Mucosa of stomach (tissue), 1 donor: ENCODE data around the gene LLCFC1.

ENCODE experiments used
- H3K27me3 ChIP-seq: one replicate; pipeline ENCODE4 v1.7.0; 2013; ENCODE audit warnings: mild to moderate bottlenecking, low read length; ENCODE audit not compliant: control insufficient read depth, insufficient read depth
- H3K36me3 ChIP-seq: one replicate; pipeline ENCODE4 v1.7.0; 2013; ENCODE audit warnings: low read length; ENCODE audit not compliant: control insufficient read depth, insufficient read depth
- H3K4me1 ChIP-seq: one replicate; pipeline ENCODE4 v1.7.0; 2013; ENCODE audit warnings: mild to moderate bottlenecking, low read length; ENCODE audit not compliant: control insufficient read depth, insufficient read depth
- H3K4me3 ChIP-seq: one replicate; pipeline ENCODE4 v1.7.0; 2013; ENCODE audit warnings: low read length
- H3K9ac ChIP-seq: one replicate; pipeline ENCODE4 v1.7.0; 2013; ENCODE audit warnings: mild to moderate bottlenecking, low read length, moderate library complexity
- H3K9me3 ChIP-seq: one replicate; pipeline ENCODE4 v1.7.0; 2013; ENCODE audit warnings: mild to moderate bottlenecking, low read length, moderate library complexity; ENCODE audit not compliant: control insufficient read depth
- donor health status: Pancreatic carcinoma.

LLCFC1 gene

GRCh38 chr7:142950235-142950634 is 11.0 kb downstream of the LLCFC1 start:
- no peak overlapping the region for H3K9ac ChIP-seq
- H3K4me3 ChIP-seq: no peak overlapping the region
- H3K36me3 ChIP-seq: no peaks in the 10 kb centered on the region
- peaks cover 6% of the 10 kb centered on the region for H3K27me3 ChIP-seq
- H3K4me1 ChIP-seq: no peaks in the 10 kb centered on the region
- no peaks in the 10 kb centered on the region for H3K9me3 ChIP-seq

GRCh38 chr7:142954680-142955268 is 15.5 kb downstream of the LLCFC1 start:
- Histone ChIP-seq H3K9ac (no peak overlapping the region), H3K27me3 (no peaks in the 10 kb centered on the region), H3K36me3 (no peaks in the 10 kb centered on the region), H3K9me3 (no peaks in the 10 kb centered on the region), H3K4me1 (peaks cover 12% of the 10 kb centered on the region), H3K4me3 (no peak overlapping the region)

- Histone ChIP-seq H3K36me3 (no peaks in the 10 kb centered on the region), H3K27me3 (no peaks in the 10 kb centered on the region), H3K4me1 (peaks cover 12% of the 10 kb centered on the region), H3K9me3 (no peaks in the 10 kb centered on the region), H3K9ac (no peak overlapping the region), H3K4me3 (no peak overlapping the region)
Observed at GRCh38 chr7:142956951-142957623, 17.8 kb downstream of the LLCFC1 start.

- Histone ChIP-seq H3K9ac (no peak overlapping the region), H3K27me3 (no peaks in the 10 kb centered on the region), H3K4me1 (peaks cover 12% of the 10 kb centered on the region), H3K9me3 (no peaks in the 10 kb centered on the region), H3K4me3 (no peak overlapping the region), H3K36me3 (no peaks in the 10 kb centered on the region)
Observed at GRCh38 chr7:142957723-142958122, 18.4 kb downstream of the LLCFC1 start.

- H3K9ac ChIP-seq: no peak overlapping the region
- no peaks in the 10 kb centered on the region for H3K27me3 ChIP-seq
- H3K4me1 ChIP-seq: peaks cover 12% of the 10 kb centered on the region
- no peak overlapping the region for H3K4me3 ChIP-seq
- no peaks in the 10 kb centered on the region for H3K9me3 ChIP-seq
- H3K36me3 ChIP-seq: no peaks in the 10 kb centered on the region
Observed at GRCh38 chr7:142959202-142959601, 19.9 kb downstream of the LLCFC1 start.

GRCh38 chr7:142960955-142961512 is 21.8 kb downstream of the LLCFC1 start:
- Histone ChIP-seq H3K9me3 (no peaks in the 10 kb centered on the region), H3K4me3 (no peak overlapping the region), H3K4me1 (peaks cover 12% of the 10 kb centered on the region), H3K9ac (no peak overlapping the region), H3K27me3 (no peaks in the 10 kb centered on the region), H3K36me3 (no peaks in the 10 kb centered on the region)

- H3K9ac ChIP-seq: no peak overlapping the region
- no peaks in the 10 kb centered on the region for H3K27me3 ChIP-seq
- H3K9me3 ChIP-seq: no peaks in the 10 kb centered on the region
- H3K36me3 ChIP-seq: no peaks in the 10 kb centered on the region
- H3K4me3 ChIP-seq: no peak overlapping the region
- H3K4me1 ChIP-seq: peaks cover 12% of the 10 kb centered on the region
Observed at GRCh38 chr7:142961595-142961972, 22.3 kb downstream of the LLCFC1 start.

- no peaks in the 10 kb centered on the region for H3K27me3 ChIP-seq
- no peak within 1 kb of the TSS for H3K4me3 ChIP-seq
- H3K9me3 ChIP-seq: no peaks in the 10 kb centered on the region
- H3K36me3 ChIP-seq: no peaks in the 10 kb centered on the region
- H3K4me1 ChIP-seq: peaks cover 7% of the 10 kb centered on the region
- H3K9ac ChIP-seq: no peak within 1 kb of the TSS
Observed at GRCh38 chr7:142961973-142962926, 23.0 kb downstream of the LLCFC1 start, which contains the start of gene KEL. Gene KEL, minus strand, starts transcription at chr7:142962363. Its CDS starts 157 bp downstream, at chr7:142962206.

- no peaks in the 10 kb centered on the region for H3K36me3 ChIP-seq
- H3K4me3 ChIP-seq: no peak overlapping the region
- no peak overlapping the region for H3K9ac ChIP-seq
- no peaks in the 10 kb centered on the region for H3K9me3 ChIP-seq
- no peaks in the 10 kb centered on the region for H3K4me1 ChIP-seq
- no peaks in the 10 kb centered on the region for H3K27me3 ChIP-seq
Observed at GRCh38 chr7:142962991-142963390, 23.7 kb downstream of the LLCFC1 start.

GRCh38 chr7:142963993-142964392 is 24.7 kb downstream of the LLCFC1 start:
- no peaks in the 10 kb centered on the region for H3K27me3 ChIP-seq
- H3K9me3 ChIP-seq: no peaks in the 10 kb centered on the region
- no peak overlapping the region for H3K4me3 ChIP-seq
- peaks cover 5% of the 10 kb centered on the region for H3K4me1 ChIP-seq
- H3K36me3 ChIP-seq: no peaks in the 10 kb centered on the region
- H3K9ac ChIP-seq: no peak overlapping the region

GRCh38 chr7:142964502-142965246 is 25.4 kb downstream of the LLCFC1 start:
- H3K27me3 ChIP-seq: no peaks in the 10 kb centered on the region
- no peak overlapping the region for H3K4me3 ChIP-seq
- H3K4me1 ChIP-seq: peaks cover 5% of the 10 kb centered on the region
- H3K36me3 ChIP-seq: no peaks in the 10 kb centered on the region
- no peaks in the 10 kb centered on the region for H3K9me3 ChIP-seq
- H3K9ac ChIP-seq: no peak overlapping the region
